WERI-Rb-1 (cell line): ENCODE measurements around the gene GPS2.

Experiments
- DNase-seq: peaks from one replicate; pipeline ENCODE4 v3.0.0-alpha.2; 2020
- H3K27ac ChIP-seq: fragments of 250-450 bp; sonication (Bioruptor Pico); 2 replicates; pipeline ENCODE4 v1.5.1; 2020; ENCODE audit warnings: mild to moderate bottlenecking, moderate library complexity
- H3K27me3 ChIP-seq: fragments of 250-450 bp; sonication (Bioruptor Pico); 2 replicates; pipeline ENCODE4 v1.5.1; 2021; ENCODE audit warnings: mild to moderate bottlenecking, low read depth, moderate library complexity; ENCODE audit not compliant: insufficient read depth, severe bottlenecking
- H3K36me3 ChIP-seq: fragments of 250-450 bp; sonication (Bioruptor Pico); 2 replicates; pipeline ENCODE4 v1.5.1; 2020; ENCODE audit warnings: mild to moderate bottlenecking, moderate library complexity
- H3K4me3 ChIP-seq: 2 replicates; pipeline ENCODE4 v1.5.1; 2011; ENCODE audit warnings: low read depth, mild to moderate bottlenecking, control low read depth, low read length
- H3K9me3 ChIP-seq: fragments of 250-450 bp; sonication (Bioruptor Pico); 2 replicates; pipeline ENCODE4 v1.5.1; 2021; ENCODE audit warnings: mild to moderate bottlenecking, moderate library complexity; ENCODE audit not compliant: severe bottlenecking
- TF ChIP-seq, protein P1 (sequence below): IDR thresholded peaks from 2 replicates; pipeline ENCODE4 v1.5.1; 2011; ENCODE audit warnings: low read depth, mild to moderate bottlenecking, control low read depth, inconsistent platforms, low read length

Gene GPS2

DNA sequence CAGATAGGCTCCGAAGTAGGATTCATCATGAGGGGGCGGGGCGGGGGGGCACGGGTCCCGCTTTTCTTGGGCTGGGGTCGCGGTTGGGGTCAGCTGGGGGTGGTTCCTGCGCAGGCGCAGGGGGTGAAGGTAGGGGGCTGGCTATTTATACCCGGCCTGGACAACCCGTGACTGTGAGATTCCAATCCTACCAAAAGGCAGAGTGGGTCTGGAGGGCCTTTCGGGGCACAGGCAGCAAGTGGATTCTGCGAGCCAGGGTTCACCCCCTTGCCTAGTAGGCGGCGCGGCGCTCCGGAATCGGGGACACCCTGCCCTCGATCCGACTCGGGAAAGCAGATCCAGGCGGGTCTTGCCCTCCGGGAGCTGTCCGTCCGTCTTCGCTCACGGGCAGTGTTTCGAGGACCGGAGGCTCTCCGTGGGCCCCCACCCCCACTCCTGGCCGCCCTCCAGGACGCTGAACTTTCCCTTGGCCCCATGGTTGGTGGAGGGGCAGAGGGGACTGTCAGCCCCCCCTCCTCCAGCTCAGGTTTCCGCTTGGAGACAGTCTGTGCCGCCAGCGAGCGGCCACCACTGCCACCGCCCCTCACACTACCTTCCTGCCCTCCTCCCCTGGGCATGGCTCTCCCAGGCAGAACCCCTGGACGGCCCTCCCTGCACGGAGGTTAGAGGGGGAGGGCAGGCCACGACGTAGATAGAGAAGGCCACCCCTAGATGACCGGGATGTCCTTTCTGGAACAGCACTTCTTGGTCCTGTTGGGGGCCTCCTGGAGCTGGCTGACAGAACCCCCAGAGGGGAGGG lies 33.0 kb downstream of the GPS2 start:
- TF ChIP-seq, protein P1, sequence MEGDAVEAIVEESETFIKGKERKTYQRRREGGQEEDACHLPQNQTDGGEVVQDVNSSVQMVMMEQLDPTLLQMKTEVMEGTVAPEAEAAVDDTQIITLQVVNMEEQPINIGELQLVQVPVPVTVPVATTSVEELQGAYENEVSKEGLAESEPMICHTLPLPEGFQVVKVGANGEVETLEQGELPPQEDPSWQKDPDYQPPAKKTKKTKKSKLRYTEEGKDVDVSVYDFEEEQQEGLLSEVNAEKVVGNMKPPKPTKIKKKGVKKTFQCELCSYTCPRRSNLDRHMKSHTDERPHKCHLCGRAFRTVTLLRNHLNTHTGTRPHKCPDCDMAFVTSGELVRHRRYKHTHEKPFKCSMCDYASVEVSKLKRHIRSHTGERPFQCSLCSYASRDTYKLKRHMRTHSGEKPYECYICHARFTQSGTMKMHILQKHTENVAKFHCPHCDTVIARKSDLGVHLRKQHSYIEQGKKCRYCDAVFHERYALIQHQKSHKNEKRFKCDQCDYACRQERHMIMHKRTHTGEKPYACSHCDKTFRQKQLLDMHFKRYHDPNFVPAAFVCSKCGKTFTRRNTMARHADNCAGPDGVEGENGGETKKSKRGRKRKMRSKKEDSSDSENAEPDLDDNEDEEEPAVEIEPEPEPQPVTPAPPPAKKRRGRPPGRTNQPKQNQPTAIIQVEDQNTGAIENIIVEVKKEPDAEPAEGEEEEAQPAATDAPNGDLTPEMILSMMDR: no peak
- Histone ChIP-seq H3K36me3 (no peaks in the 10 kb centered on the region), H3K27ac (no peak overlapping the region), H3K4me3 (peak overlapping the region; percentile 57), H3K27me3 (no peaks in the 10 kb centered on the region), H3K9me3 (no peaks in the 10 kb centered on the region)
- peak; percentile 32 for DNase-seq

DNA sequence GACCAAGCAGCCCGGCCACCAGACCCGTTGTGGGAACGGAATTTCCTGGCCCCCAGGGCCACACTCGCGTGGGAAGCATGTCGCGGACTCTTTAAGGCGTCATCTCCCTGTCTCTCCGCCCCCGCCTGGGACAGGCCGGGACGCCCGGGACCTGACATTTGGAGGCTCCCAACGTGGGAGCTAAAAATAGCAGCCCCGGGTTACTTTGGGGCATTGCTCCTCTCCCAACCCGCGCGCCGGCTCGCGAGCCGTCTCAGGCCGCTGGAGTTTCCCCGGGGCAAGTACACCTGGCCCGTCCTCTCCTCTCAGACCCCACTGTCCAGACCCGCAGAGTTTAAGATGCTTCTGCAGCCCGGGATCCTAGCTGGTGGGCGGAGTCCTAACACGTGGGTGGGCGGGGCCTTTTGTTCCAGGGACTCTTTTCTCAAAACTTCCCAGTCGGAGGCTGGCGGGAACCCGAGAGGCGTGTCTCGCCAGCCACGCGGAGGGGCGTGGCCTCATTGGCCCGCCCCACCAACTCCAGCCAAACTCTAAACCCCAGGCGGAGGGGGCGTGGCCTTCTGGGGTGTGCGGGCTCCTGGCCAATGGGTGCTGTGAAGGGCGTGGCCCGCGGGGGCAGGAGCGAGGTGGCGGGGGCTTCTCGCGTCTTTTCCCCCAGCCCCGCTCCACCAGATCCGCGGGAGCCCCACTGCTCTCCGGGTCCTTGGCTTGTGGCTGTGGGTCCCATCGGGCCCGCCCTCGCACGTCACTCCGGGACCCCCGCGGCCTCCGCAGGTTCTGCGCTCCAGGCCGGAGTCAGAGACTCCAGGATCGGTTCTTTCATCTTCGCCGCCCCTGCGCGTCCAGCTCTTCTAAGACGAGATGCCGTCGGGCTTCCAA lies 33.8 kb downstream of the GPS2 start, which contains the start of gene SLC2A4:
Gene SLC2A4 (plus strand): TSS at position 645 of the 879 bp plus-strand sequence. CDS start 217 bp downstream, at position 862.
- TF ChIP-seq, protein P1: no peak
- Histone ChIP-seq H3K36me3 (no peaks in the 10 kb centered on the region), H3K9me3 (no peaks in the 10 kb centered on the region), H3K27ac (peak within 1 kb of the TSS; percentile 49), H3K27me3 (no peaks in the 10 kb centered on the region), H3K4me3 (peak within 1 kb of the TSS; percentile 57)
- peak; percentile 97 for DNase-seq

DNA sequence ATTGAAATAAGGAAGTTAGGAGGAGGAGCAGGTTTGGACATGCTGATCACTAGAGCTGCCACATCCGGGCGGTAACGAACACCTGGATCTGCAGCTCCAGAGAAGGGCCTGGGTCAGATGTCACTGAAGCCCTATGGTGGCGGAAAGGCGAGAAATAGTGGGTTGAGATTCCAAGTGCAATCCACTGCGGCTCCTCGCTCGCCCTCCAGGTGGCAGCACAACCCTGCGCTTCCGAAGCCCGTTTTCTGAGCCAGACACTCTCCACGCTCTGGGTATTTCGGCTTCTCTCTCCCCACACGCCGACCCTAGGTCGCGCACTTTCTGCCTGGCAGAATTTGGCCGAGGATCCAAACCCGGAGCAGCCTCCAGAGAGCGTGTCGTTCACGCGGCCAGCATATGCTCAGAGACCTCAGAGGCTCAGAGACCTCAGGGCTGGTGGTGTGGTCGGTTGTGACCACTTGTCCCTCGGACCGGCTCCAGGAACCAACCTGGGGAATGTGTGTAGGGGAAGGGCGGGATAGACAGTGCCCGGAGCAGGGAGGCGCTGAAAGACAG lies 34.6 kb downstream of the GPS2 start:
- DNase-seq: peak; percentile 85
- Histone ChIP-seq H3K4me3 (peak overlapping the region; percentile 57), H3K27me3 (no peaks in the 10 kb centered on the region), H3K36me3 (no peaks in the 10 kb centered on the region), H3K9me3 (no peaks in the 10 kb centered on the region), H3K27ac (peak overlapping the region; percentile 49)
- TF ChIP-seq, protein P1: peak; percentile 95

DNA sequence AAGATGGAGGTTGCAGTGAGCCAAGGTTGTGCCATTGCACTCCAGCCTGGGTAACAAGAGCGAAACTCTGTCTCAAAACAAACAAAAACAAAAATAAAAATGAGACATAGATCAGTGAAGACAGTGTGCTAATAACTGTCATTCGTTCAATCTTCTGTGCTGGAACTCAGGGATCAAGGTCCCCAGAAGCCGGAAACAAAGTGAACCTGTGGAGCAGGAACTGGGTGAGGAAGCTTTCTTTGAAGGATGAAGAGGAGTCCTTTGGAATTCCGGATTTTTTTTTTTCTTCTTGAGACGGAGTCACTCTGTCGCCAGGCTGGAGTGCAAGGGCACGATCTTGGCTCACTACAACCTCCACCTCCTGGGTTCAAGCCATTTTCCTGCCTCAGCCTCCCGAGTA lies 35.7 kb downstream of the GPS2 start:
- Histone ChIP-seq H3K9me3 (no peaks in the 10 kb centered on the region), H3K27ac (no peak overlapping the region), H3K4me3 (no peak overlapping the region), H3K27me3 (no peaks in the 10 kb centered on the region), H3K36me3 (no peaks in the 10 kb centered on the region)
- DNase-seq: no peak
- TF ChIP-seq, protein P1: no peak

DNA sequence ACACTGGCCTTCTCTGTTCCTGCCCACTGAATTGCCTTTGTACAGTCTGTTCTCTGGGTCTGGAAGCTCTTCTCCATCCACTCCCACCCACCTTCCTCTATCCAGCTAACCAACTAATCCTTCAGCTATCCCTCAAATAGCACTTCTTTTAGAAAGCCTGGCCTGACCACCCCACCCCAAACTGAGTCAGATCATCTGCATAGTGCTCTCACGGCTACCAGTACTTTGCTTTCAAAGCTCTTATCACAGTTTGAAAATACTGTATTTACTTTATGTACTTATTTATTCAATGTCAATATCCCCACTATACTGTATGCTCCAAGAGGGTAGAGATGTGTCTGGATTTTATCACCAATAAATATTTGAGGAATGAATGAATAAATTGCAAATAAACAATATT lies 48.4 kb downstream of the GPS2 start:
- DNase-seq: no peak
- Histone ChIP-seq H3K36me3 (no peaks in the 10 kb centered on the region), H3K27ac (no peak overlapping the region), H3K9me3 (no peaks in the 10 kb centered on the region), H3K4me3 (no peak overlapping the region), H3K27me3 (no peaks in the 10 kb centered on the region)
- TF ChIP-seq, protein P1: no peak
